ENCODE results near the gene RTP5. TPM values are rescaled to one million over a fixed set of nuclear protein-coding genes. Genes with fewer than 3 reads are reported as not detected.

RTP5 gene
- total and polyA plus RNA-seq, 10 donors, result 0.34 to 2.2 (median 0.86) TPM

DNA sequence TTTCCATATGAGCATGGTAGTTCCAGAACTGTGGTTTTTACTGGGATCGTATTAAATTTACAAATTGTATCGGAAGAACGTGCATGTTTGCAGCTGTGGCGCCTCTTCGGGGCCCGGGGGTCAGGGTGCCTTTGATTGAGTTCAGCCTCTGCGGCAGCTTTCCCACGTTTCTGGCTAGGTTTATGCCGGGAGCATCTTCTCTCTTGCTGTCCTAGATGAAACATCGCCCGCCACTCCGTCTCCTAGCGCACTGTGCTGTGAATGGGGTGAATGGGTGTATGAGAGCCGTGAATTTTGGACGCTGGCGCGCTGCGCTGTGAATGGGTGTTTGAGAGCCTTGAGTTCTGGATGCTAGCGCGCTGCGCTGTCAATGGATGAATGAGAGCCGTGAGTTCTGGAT lies 23.1 kb upstream of the RTP5 start:
- H3K4me1 ChIP-seq, result peaks cover 13 to 34% (median 26%) of the 10 kb centered on the region in 6 donors
- H3K9me3 ChIP-seq, result no peaks in the 10 kb centered on the region
- TF ChIP-seq POLR2AphosphoS5 (IDR thresholded peaks at IDR 0.05) (no peak), POLR2A (IDR thresholded peaks at IDR 0.05) (no peak)
- TF ChIP-seq, protein P1, sequence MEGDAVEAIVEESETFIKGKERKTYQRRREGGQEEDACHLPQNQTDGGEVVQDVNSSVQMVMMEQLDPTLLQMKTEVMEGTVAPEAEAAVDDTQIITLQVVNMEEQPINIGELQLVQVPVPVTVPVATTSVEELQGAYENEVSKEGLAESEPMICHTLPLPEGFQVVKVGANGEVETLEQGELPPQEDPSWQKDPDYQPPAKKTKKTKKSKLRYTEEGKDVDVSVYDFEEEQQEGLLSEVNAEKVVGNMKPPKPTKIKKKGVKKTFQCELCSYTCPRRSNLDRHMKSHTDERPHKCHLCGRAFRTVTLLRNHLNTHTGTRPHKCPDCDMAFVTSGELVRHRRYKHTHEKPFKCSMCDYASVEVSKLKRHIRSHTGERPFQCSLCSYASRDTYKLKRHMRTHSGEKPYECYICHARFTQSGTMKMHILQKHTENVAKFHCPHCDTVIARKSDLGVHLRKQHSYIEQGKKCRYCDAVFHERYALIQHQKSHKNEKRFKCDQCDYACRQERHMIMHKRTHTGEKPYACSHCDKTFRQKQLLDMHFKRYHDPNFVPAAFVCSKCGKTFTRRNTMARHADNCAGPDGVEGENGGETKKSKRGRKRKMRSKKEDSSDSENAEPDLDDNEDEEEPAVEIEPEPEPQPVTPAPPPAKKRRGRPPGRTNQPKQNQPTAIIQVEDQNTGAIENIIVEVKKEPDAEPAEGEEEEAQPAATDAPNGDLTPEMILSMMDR (IDR thresholded peaks at IDR 0.05 in 8 of 11, conservative IDR thresholded peaks at IDR 0.05 in 3 of 11), result no peak
- peaks cover 0 to 8% (median 0%) of the 10 kb centered on the region in 6 donors for H3K36me3 ChIP-seq
- H3K27ac ChIP-seq, result no peak overlapping the region
- intact Hi-C loops (cut with DNase I; ENCODE audit: low total_unique reads), result no loop called here
- H3K4me3 ChIP-seq, result no peak overlapping the region
- peaks cover 0 to 35% (median 0%) of the 10 kb centered on the region in 7 donors for H3K27me3 ChIP-seq (replicated peaks in 1 of 7)
- DNase-seq, result no peak
- 89 to 96% (median 90%) methylated on average over 22 of the region's 22 CpGs for WGBS, 5 donors

GRCh38 chr2:241848761-241849615 lies 20.5 kb upstream of the RTP5 start:
- Histone ChIP-seq H3K27me3 (replicated peaks in 1 of 7) (peaks cover 0 to 26% (median 0%) of the 10 kb centered on the region in 7 donors), H3K36me3 (peaks cover 0 to 22% (median 0%) of the 10 kb centered on the region in 6 donors), H3K9me3 (no peaks in the 10 kb centered on the region), H3K27ac (no peak overlapping the region), H3K4me1 (peaks cover 5 to 17% (median 12%) of the 10 kb centered on the region in 6 donors), H3K4me3 (no peak overlapping the region)
- intact Hi-C loops (cut with DNase I; ENCODE audit: low total_unique reads), result no loop called here
- TF ChIP-seq, protein P1 (IDR thresholded peaks at IDR 0.05 in 8 of 11, conservative IDR thresholded peaks at IDR 0.05 in 3 of 11), result no peak
- TF ChIP-seq POLR2A (IDR thresholded peaks at IDR 0.05) (no peak), POLR2AphosphoS5 (IDR thresholded peaks at IDR 0.05) (no peak)
- DNase-seq, result peak; percentile 73
- WGBS, 5 donors, result 88 to 93% (median 92%) methylated on average over 27 to 39 of the region's 39 CpGs

- intact Hi-C loops (cut with DNase I; ENCODE audit: low total_unique reads), result no loop called here
- Histone ChIP-seq H3K4me1 (peaks cover 1 to 15% (median 6%) of the 10 kb centered on the region in 6 donors), H3K27ac (no peak overlapping the region), H3K36me3 (peaks cover 0 to 22% (median 0%) of the 10 kb centered on the region in 6 donors), H3K9me3 (no peaks in the 10 kb centered on the region), H3K27me3 (replicated peaks in 1 of 7) (peaks cover 0 to 26% (median 0%) of the 10 kb centered on the region in 7 donors), H3K4me3 (no peak overlapping the region)
- no peak for DNase-seq
- TF ChIP-seq, protein P1 (IDR thresholded peaks at IDR 0.05 in 8 of 11, conservative IDR thresholded peaks at IDR 0.05 in 3 of 11), result no peak
- peak in 1 of 3 donors; percentile 26 for TF ChIP-seq POLR2AphosphoS5 (IDR thresholded peaks at IDR 0.05)
- 85 to 90% (median 89%) methylated on average over 9 to 16 of the region's 16 CpGs for WGBS, 5 donors
Observed at GRCh38 chr2:241849616-241850543, 19.6 kb upstream of the RTP5 start.
